ENCODE measurements around the gene ZBED1.

ZBED1 gene

DNA sequence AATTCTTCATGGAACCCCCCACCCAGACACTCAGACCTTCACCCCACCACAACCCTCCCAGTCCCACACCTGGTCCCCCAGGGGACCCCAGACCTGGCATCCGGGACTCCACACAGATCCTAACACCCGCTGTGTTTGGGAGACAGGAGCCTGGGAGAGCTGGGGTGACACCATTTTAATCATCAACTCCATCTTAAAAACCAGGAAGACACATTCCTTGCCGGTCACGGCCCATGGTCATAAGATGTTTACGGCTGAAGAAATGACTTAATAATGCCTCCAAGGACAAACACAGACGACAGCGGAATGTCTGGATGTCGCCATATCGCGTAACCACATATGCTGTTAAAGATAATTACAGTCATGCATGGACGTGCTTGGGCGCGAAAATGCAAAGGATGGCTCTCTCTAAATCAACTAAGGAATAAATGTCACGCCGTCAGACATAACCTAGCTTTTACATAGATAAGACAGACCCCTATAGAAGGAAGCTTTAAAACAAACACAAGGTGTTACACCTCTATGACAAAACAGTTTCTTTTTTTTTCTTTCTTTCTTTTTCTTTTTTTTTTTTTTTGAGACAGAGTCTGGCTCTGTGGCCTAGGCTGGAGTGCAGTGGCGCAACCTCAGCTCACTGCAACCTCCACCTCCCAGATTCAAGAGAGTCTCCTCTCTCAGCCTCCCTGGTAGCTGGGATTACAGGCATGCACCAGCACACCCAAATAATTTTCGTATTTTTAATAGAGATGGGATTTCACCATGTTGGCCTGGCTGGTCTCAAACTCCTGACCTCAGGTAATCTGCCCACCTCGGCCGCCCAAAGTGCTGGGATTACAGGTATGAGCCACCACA is 2.1 kb upstream of the ZBED1 start:
- TF ChIP-seq, protein P1, sequence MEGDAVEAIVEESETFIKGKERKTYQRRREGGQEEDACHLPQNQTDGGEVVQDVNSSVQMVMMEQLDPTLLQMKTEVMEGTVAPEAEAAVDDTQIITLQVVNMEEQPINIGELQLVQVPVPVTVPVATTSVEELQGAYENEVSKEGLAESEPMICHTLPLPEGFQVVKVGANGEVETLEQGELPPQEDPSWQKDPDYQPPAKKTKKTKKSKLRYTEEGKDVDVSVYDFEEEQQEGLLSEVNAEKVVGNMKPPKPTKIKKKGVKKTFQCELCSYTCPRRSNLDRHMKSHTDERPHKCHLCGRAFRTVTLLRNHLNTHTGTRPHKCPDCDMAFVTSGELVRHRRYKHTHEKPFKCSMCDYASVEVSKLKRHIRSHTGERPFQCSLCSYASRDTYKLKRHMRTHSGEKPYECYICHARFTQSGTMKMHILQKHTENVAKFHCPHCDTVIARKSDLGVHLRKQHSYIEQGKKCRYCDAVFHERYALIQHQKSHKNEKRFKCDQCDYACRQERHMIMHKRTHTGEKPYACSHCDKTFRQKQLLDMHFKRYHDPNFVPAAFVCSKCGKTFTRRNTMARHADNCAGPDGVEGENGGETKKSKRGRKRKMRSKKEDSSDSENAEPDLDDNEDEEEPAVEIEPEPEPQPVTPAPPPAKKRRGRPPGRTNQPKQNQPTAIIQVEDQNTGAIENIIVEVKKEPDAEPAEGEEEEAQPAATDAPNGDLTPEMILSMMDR (IDR thresholded peaks at IDR 0.05; ENCODE audit: poor library complexity, severe bottlenecking): no peak
- peaks cover 17% of the 10 kb centered on the region for H3K4me1 ChIP-seq (ENCODE audit: insufficient read depth, poor library complexity, severe bottlenecking)
- no peak for DNase-seq (ENCODE audit: low spot score)
- ATAC-seq (ENCODE audit: low read depth): no peak
- H3K36me3 ChIP-seq (ENCODE audit: low read depth): peaks cover 3% of the 10 kb centered on the region
- H3K9me3 ChIP-seq (ENCODE audit: severe bottlenecking): no peaks in the 10 kb centered on the region
- no peaks in the 10 kb centered on the region for H3K27me3 ChIP-seq (ENCODE audit: insufficient read depth, poor library complexity, severe bottlenecking)
- no peak overlapping the region for H3K27ac ChIP-seq (ENCODE audit: poor library complexity, severe bottlenecking)
- H3K4me3 ChIP-seq (ENCODE audit: severe bottlenecking): no peak overlapping the region

DNA sequence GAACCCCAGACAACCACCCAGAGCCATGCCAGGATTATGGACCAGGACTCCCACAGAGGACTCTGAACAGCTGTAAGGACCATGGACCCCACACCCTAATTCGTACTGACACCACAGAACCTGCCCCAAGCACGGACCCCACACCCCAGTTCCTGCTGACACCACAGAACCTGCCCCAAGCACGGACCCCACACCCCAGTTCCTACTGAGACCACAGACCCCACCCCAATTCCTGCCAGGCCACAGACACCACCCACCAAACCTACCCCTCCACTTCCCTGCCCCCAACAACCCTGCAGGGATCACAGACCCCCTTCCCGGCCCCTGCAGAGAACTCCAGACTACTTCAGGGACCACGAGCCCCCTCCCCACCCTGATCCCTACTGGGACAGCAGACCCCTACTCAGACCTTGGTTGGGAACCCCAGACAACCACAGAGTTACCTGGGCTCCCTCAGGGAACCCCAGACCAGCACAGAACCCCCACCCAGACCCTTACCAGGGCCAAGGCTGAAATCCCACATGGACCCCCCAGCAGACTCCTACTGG is 1.4 kb upstream of the ZBED1 start:
- no peak for ATAC-seq (ENCODE audit: low read depth)
- Histone ChIP-seq H3K9me3 (ENCODE audit: severe bottlenecking) (no peaks in the 10 kb centered on the region), H3K36me3 (ENCODE audit: low read depth) (peaks cover 10% of the 10 kb centered on the region), H3K4me1 (ENCODE audit: insufficient read depth, poor library complexity, severe bottlenecking) (peaks cover 22% of the 10 kb centered on the region), H3K27me3 (ENCODE audit: insufficient read depth, poor library complexity, severe bottlenecking) (no peaks in the 10 kb centered on the region), H3K4me3 (ENCODE audit: severe bottlenecking) (no peak overlapping the region), H3K27ac (ENCODE audit: poor library complexity, severe bottlenecking) (no peak overlapping the region)
- peak; percentile 45 for DNase-seq (ENCODE audit: low spot score)
- TF ChIP-seq, protein P1 (IDR thresholded peaks at IDR 0.05; ENCODE audit: poor library complexity, severe bottlenecking): no peak

DNA sequence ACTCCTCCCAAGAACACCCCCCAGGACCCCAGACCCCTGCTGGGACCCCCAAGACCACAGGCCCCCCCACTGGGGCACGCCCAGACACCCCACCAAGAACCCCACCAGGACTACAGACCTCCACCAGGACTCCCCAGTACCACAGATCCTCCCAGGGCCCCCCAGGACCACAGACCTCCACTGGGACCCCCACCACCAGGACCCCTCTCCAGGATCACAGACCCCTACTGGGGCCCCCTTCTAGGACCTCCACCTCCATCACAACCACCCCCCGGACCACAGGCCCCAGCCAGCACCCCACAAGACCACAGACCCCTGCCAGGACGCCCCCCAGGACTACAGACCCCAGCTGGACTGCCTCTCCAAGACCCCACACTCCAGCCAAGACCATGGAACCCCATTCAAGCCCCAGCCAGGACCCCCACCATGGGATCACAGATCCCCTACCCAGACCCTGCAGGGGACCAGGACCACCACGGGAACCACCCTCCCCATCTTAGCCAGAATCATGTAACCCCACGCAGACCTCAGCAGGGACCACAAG is 855 bp upstream of the ZBED1 start:
- H3K27ac ChIP-seq (ENCODE audit: poor library complexity, severe bottlenecking): no peak overlapping the region
- no peak overlapping the region for H3K4me3 ChIP-seq (ENCODE audit: severe bottlenecking)
- DNase-seq (ENCODE audit: low spot score): no peak
- H3K4me1 ChIP-seq (ENCODE audit: insufficient read depth, poor library complexity, severe bottlenecking): peaks cover 22% of the 10 kb centered on the region
- peaks cover 14% of the 10 kb centered on the region for H3K36me3 ChIP-seq (ENCODE audit: low read depth)
- ATAC-seq (ENCODE audit: low read depth): no peak
- no peaks in the 10 kb centered on the region for H3K9me3 ChIP-seq (ENCODE audit: severe bottlenecking)
- no peaks in the 10 kb centered on the region for H3K27me3 ChIP-seq (ENCODE audit: insufficient read depth, poor library complexity, severe bottlenecking)
- TF ChIP-seq, protein P1 (IDR thresholded peaks at IDR 0.05; ENCODE audit: poor library complexity, severe bottlenecking): no peak

DNA sequence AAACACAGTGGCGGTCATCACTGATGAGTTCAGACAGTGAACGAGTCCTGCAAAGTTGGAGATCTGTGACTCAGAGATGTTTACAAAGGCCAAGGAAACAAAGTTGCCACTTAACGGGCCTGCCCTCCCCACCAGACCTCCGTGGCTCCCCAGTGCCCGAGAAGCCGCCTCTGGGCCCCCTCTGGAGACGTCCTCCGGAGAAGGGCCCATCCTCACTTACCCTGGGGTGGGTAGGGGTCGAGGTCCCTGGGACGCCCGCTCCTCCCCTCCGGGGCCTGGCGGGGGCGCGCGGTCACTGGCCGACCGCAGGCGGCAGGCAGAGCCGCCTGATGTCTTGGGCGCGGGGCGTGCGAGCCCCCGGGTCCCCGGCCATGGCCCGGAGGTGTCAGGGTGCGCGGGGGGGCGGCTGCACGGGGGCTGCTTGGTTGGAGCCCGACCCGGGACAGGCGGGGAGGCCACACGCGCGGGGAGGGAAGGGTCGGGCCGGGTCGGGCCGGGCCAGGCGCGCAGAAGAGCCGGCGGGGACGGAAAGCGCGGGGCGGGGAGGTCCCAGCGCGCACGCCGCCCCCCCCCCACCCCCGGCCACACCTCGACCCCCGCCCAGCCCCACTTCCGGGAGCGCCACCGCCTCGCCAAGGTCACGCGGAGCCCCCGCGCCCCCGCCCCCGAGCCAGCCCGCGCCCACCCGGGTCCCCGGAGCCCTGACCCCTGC is 529 bp downstream of the ZBED1 start:
- DNase-seq (ENCODE audit: low spot score) (no peak), ATAC-seq (ENCODE audit: low read depth) (peak; percentile 75)
- H3K4me3 ChIP-seq (ENCODE audit: severe bottlenecking): peak overlapping the region; percentile 88
- H3K4me1 ChIP-seq (ENCODE audit: insufficient read depth, poor library complexity, severe bottlenecking): peaks cover 22% of the 10 kb centered on the region
- H3K27me3 ChIP-seq (ENCODE audit: insufficient read depth, poor library complexity, severe bottlenecking): no peaks in the 10 kb centered on the region
- peak overlapping the region; percentile 53 for H3K27ac ChIP-seq (ENCODE audit: poor library complexity, severe bottlenecking)
- no peaks in the 10 kb centered on the region for H3K9me3 ChIP-seq (ENCODE audit: severe bottlenecking)
- TF ChIP-seq, protein P1 (IDR thresholded peaks at IDR 0.05; ENCODE audit: poor library complexity, severe bottlenecking): no peak
- peaks cover 22% of the 10 kb centered on the region for H3K36me3 ChIP-seq (ENCODE audit: low read depth)
